Measurements from ENCODE around the gene KRTAP13-1.

GRCh38 chr21:30425826-30426225 lies 30.0 kb downstream of the KRTAP13-1 start, which contains the start of gene KRTAP13-3:
- TF ChIP-seq CTCF (IDR thresholded peaks at IDR 0.05) = no peak
- no peak for TF ChIP-seq POLR2A (IDR thresholded peaks at IDR 0.05)

All from testis (tissue), 2 donors.